ENCODE measurements around the gene RAB11FIP4. TPM values are rescaled to one million over a fixed set of nuclear protein-coding genes. Genes with fewer than 3 reads are reported as not detected.

The RAB11FIP4 gene
- total RNA-seq, 1 donor from 2014 or later, result 103 TPM

DNA sequence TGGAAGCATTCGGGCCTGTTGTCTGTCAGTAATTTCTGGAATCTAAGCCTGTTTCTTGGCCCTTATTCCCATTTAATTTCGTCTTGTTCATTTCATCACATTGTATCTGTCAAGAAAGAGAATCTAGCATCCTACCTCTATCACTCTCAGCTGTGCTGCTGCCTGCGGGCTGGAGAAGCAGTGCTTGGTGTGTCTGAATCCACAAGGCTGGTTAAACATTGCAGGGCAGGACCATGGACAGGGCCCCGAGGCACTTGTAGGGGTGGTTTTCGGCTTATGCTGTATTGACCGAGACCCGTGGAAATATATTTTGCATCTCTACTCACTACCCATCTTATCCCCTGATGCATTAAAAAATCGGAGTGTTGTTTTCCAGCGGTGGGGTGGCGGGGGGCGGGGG is 3.1 kb downstream of the RAB11FIP4 start:
- Mint-ChIP-seq H3K4me1 (ENCODE audit: low read depth, unreplicated experiment) (peaks cover 32% of the 10 kb centered on the region), H3K9me3 (ENCODE audit: unreplicated experiment) (peaks cover 10% of the 10 kb centered on the region), H3K27me3 (ENCODE audit: unreplicated experiment) (peaks cover 7% of the 10 kb centered on the region), H3K4me3 (ENCODE audit: unreplicated experiment) (peak overlapping the region; percentile 79), H3K27ac (ENCODE audit: unreplicated experiment) (peak overlapping the region; percentile 30), H3K36me3 (ENCODE audit: unreplicated experiment) (no peaks in the 10 kb centered on the region)
- DNase-seq, result no peak
- TF ChIP-seq, protein P1, sequence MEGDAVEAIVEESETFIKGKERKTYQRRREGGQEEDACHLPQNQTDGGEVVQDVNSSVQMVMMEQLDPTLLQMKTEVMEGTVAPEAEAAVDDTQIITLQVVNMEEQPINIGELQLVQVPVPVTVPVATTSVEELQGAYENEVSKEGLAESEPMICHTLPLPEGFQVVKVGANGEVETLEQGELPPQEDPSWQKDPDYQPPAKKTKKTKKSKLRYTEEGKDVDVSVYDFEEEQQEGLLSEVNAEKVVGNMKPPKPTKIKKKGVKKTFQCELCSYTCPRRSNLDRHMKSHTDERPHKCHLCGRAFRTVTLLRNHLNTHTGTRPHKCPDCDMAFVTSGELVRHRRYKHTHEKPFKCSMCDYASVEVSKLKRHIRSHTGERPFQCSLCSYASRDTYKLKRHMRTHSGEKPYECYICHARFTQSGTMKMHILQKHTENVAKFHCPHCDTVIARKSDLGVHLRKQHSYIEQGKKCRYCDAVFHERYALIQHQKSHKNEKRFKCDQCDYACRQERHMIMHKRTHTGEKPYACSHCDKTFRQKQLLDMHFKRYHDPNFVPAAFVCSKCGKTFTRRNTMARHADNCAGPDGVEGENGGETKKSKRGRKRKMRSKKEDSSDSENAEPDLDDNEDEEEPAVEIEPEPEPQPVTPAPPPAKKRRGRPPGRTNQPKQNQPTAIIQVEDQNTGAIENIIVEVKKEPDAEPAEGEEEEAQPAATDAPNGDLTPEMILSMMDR (IDR thresholded peaks at IDR 0.05; ENCODE audit: partially characterized antibody, unreplicated experiment), result no peak

DNA sequence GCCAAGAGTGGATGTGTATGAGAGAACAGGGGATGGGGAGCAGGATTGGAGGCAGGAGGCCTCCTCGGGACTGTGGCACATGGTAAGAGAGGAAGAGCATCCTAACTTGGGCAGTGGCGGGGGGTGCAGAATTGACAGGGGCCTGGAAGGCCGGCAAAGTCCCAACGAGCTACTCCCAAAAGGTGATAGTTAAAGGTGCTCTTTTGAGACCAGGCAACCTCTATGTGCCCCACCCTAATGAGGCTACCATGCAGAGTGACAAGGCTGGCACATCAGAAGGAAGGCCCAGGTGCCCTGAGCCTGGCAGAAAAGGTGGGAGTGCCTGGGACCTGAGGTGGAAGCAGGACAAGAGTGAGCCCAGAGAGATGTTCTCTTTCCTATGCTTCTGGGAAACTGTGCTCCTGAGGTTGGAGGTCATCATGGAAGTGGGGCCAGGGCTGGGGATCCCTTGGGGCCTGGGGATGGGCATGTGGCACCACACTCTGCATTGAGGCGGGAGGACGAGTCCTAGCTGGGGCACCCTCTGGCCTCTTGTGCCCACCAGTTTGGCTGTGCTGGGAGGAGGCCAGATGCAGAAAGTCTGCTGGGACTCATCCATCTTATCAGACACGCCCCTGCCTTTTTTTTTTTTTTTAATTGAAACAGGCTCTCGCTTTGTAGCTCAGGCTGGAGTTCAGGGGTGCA is 5.9 kb downstream of the RAB11FIP4 start:
- H3K27ac Mint-ChIP-seq (ENCODE audit: unreplicated experiment), result no peak overlapping the region
- peaks cover 35% of the 10 kb centered on the region for H3K4me1 Mint-ChIP-seq (ENCODE audit: low read depth, unreplicated experiment)
- peak overlapping the region; percentile 34 for H3K4me3 Mint-ChIP-seq (ENCODE audit: unreplicated experiment)
- H3K36me3 Mint-ChIP-seq (ENCODE audit: unreplicated experiment), result no peaks in the 10 kb centered on the region
- TF ChIP-seq, protein P1 (IDR thresholded peaks at IDR 0.05; ENCODE audit: partially characterized antibody, unreplicated experiment), result no peak
- peaks cover 11% of the 10 kb centered on the region for H3K9me3 Mint-ChIP-seq (ENCODE audit: unreplicated experiment)
- no peak for DNase-seq
- H3K27me3 Mint-ChIP-seq (ENCODE audit: unreplicated experiment), result peaks cover 10% of the 10 kb centered on the region

- Mint-ChIP-seq H3K27me3 (ENCODE audit: unreplicated experiment) (peaks cover 7% of the 10 kb centered on the region), H3K9me3 (ENCODE audit: unreplicated experiment) (peaks cover 8% of the 10 kb centered on the region)
Measured at GRCh38 chr17:31398381-31399311, 7.2 kb downstream of the RAB11FIP4 start.

DNA sequence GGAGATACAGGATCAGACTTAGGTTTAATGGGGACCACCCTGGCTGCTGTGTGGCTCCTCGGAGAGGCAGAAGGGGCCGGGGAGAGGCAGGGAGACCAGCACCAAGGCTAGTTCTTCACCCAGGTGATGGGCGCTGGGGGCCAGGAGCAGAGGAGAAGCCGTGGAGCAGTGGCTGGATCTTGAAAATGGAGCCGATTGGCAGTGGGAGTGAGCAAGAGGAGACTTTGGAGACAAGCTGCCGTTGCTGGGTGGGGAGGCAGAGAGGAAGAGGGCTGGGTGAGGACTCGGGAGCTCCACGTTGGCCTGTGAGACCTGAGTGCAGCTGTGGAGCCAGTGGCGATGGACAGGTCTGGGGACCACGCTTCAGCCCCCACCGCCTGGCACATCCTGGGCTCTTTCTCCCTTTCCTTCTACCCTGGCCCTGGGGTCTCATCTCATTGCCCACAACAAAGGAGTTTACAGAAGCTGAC is 9.0 kb downstream of the RAB11FIP4 start:
- Mint-ChIP-seq H3K4me3 (ENCODE audit: unreplicated experiment) (no peak overlapping the region), H3K9me3 (ENCODE audit: unreplicated experiment) (peaks cover 9% of the 10 kb centered on the region), H3K4me1 (ENCODE audit: low read depth, unreplicated experiment) (peaks cover 24% of the 10 kb centered on the region), H3K36me3 (ENCODE audit: unreplicated experiment) (no peaks in the 10 kb centered on the region), H3K27ac (ENCODE audit: unreplicated experiment) (no peak overlapping the region), H3K27me3 (ENCODE audit: unreplicated experiment) (peaks cover 9% of the 10 kb centered on the region)
- TF ChIP-seq, protein P1 (IDR thresholded peaks at IDR 0.05; ENCODE audit: partially characterized antibody, unreplicated experiment), result no peak
- no peak for DNase-seq

More at GRCh38 chr17:31398381-31399311, 7.2 kb downstream of the RAB11FIP4 start:
- Mint-ChIP-seq H3K4me3 (ENCODE audit: unreplicated experiment) (no peak overlapping the region), H3K4me1 (ENCODE audit: low read depth, unreplicated experiment) (peaks cover 32% of the 10 kb centered on the region), H3K27ac (ENCODE audit: unreplicated experiment) (no peak overlapping the region), H3K36me3 (ENCODE audit: unreplicated experiment) (no peaks in the 10 kb centered on the region)
- DNase-seq, result no peak
- TF ChIP-seq, protein P1 (IDR thresholded peaks at IDR 0.05; ENCODE audit: partially characterized antibody, unreplicated experiment), result no peak

Data from glutamatergic neuron (in vitro differentiated cells).